ENCODE results near the gene LEP.

The LEP gene

GRCh38 chr7:128240696-128241386 lies at the start of gene LEP:
Gene LEP, plus strand, starts transcription at chr7:128241278. Its CDS starts 10,741 bp downstream, at chr7:128252019.
- DNase-seq = no peak

- DNase-seq = no peak
Observed at GRCh38 chr7:128192497-128193142, 48.5 kb upstream of the LEP start.

- no peak for DNase-seq
Observed at GRCh38 chr7:128194533-128195282, 46.4 kb upstream of the LEP start.

GRCh38 chr7:128197589-128197988 lies 43.5 kb upstream of the LEP start:
- no peak for DNase-seq

- no peak for DNase-seq
Observed at GRCh38 chr7:128197989-128198580, 43.0 kb upstream of the LEP start.

GRCh38 chr7:128200376-128200775 lies 40.7 kb upstream of the LEP start:
- no peak for DNase-seq

- DNase-seq = no peak
Observed at GRCh38 chr7:128201067-128201689, 39.9 kb upstream of the LEP start.

- no peak for DNase-seq
Observed at GRCh38 chr7:128201690-128202085, 39.4 kb upstream of the LEP start.

- no peak for DNase-seq
Observed at GRCh38 chr7:128202287-128202957, 38.7 kb upstream of the LEP start.

GRCh38 chr7:128203047-128203491 lies 38.0 kb upstream of the LEP start:
- DNase-seq = no peak

GRCh38 chr7:128203710-128204214 lies 37.3 kb upstream of the LEP start:
- no peak for DNase-seq

- no peak for DNase-seq
Observed at GRCh38 chr7:128204455-128204854, 36.6 kb upstream of the LEP start.

GRCh38 chr7:128205068-128205467 lies 36.0 kb upstream of the LEP start:
- no peak for DNase-seq

- no peak for DNase-seq
Observed at GRCh38 chr7:128206017-128206746, 34.9 kb upstream of the LEP start.

GRCh38 chr7:128206747-128207500 lies 34.2 kb upstream of the LEP start:
- no peak for DNase-seq

GRCh38 chr7:128207609-128208008 lies 33.5 kb upstream of the LEP start:
- no peak for DNase-seq

GRCh38 chr7:128209229-128210035 lies 31.6 kb upstream of the LEP start:
- peak; percentile 33 for DNase-seq

GRCh38 chr7:128210036-128210347 lies 31.1 kb upstream of the LEP start:
- DNase-seq = no peak

GRCh38 chr7:128210590-128211570 lies 30.2 kb upstream of the LEP start:
- DNase-seq = no peak

All from amniotic stem cell (primary cell).